Mucosa of stomach (tissue), 1 donor: ENCODE data around the gene ISOC1.

Source experiments
- H3K27me3 ChIP-seq: one replicate; pipeline ENCODE4 v1.7.0; 2013; ENCODE audit warnings: mild to moderate bottlenecking, low read length; ENCODE audit not compliant: control insufficient read depth, insufficient read depth
- H3K36me3 ChIP-seq: one replicate; pipeline ENCODE4 v1.7.0; 2013; ENCODE audit warnings: low read length; ENCODE audit not compliant: control insufficient read depth, insufficient read depth
- H3K4me1 ChIP-seq: one replicate; pipeline ENCODE4 v1.7.0; 2013; ENCODE audit warnings: mild to moderate bottlenecking, low read length; ENCODE audit not compliant: control insufficient read depth, insufficient read depth
- H3K4me3 ChIP-seq: one replicate; pipeline ENCODE4 v1.7.0; 2013; ENCODE audit warnings: low read length
- H3K9ac ChIP-seq: one replicate; pipeline ENCODE4 v1.7.0; 2013; ENCODE audit warnings: mild to moderate bottlenecking, low read length, moderate library complexity
- H3K9me3 ChIP-seq: one replicate; pipeline ENCODE4 v1.7.0; 2013; ENCODE audit warnings: mild to moderate bottlenecking, low read length, moderate library complexity; ENCODE audit not compliant: control insufficient read depth
- donor health status: Pancreatic carcinoma.

ISOC1 gene

DNA sequence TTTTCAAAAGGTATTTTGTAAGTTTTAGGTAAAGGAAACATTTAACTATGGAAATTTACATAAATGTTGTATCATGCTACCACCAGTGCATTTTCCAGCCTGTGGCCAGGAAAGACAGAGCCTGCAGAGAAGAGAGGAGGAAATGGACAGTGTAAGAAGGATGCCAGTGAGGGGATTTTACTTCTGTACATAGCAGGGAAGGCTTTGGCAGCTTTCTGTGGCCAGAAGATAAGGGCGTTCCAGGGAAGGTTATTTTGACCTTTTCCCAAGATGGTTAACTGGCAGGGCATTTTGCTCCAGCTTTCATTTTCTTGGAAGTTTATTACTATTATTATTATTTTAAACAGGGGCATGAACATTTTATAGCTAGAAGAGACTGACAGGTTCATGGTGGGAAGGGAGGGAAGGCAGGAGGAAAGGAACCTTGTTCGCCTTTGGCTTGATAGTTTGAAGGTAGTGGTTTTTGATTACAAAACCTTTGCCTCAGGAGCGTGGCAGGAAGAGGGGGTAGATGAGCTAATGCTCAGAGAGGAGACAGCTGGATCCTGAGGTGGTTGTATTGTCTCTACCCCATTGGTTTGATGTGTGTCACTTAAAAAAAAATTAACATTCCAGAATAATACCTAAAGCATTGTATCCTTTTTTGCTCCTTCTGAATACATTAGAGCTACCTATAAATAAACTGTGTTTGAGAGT lies 4.1 kb downstream of the ISOC1 start:
- Histone ChIP-seq H3K36me3 (no peaks in the 10 kb centered on the region), H3K9me3 (no peaks in the 10 kb centered on the region), H3K27me3 (no peaks in the 10 kb centered on the region), H3K9ac (no peak overlapping the region), H3K4me1 (peaks cover 14% of the 10 kb centered on the region), H3K4me3 (no peak overlapping the region)

GRCh38 chr5:129099184-129099569 lies 4.6 kb downstream of the ISOC1 start:
- H3K27me3 ChIP-seq = no peaks in the 10 kb centered on the region
- no peaks in the 10 kb centered on the region for H3K9me3 ChIP-seq
- H3K36me3 ChIP-seq = no peaks in the 10 kb centered on the region
- H3K4me3 ChIP-seq = no peak overlapping the region
- no peak overlapping the region for H3K9ac ChIP-seq
- peaks cover 14% of the 10 kb centered on the region for H3K4me1 ChIP-seq

- no peaks in the 10 kb centered on the region for H3K9me3 ChIP-seq
- peaks cover 8% of the 10 kb centered on the region for H3K4me1 ChIP-seq
- H3K36me3 ChIP-seq = no peaks in the 10 kb centered on the region
- no peaks in the 10 kb centered on the region for H3K27me3 ChIP-seq
- no peak overlapping the region for H3K4me3 ChIP-seq
- H3K9ac ChIP-seq = no peak overlapping the region
Measured at GRCh38 chr5:129101794-129102193, 7.2 kb downstream of the ISOC1 start.

- Histone ChIP-seq H3K36me3 (no peaks in the 10 kb centered on the region), H3K4me3 (no peak overlapping the region), H3K9ac (no peak overlapping the region), H3K9me3 (no peaks in the 10 kb centered on the region), H3K27me3 (no peaks in the 10 kb centered on the region), H3K4me1 (peaks cover 7% of the 10 kb centered on the region)
Measured at GRCh38 chr5:129103397-129103796, 8.8 kb downstream of the ISOC1 start.

- Histone ChIP-seq H3K9me3 (no peaks in the 10 kb centered on the region), H3K9ac (no peak overlapping the region), H3K27me3 (no peaks in the 10 kb centered on the region), H3K36me3 (no peaks in the 10 kb centered on the region), H3K4me1 (no peaks in the 10 kb centered on the region), H3K4me3 (no peak overlapping the region)
Measured at GRCh38 chr5:129104915-129105455, 10.4 kb downstream of the ISOC1 start.

GRCh38 chr5:129107637-129108036 lies 13.1 kb downstream of the ISOC1 start:
- Histone ChIP-seq H3K27me3 (no peaks in the 10 kb centered on the region), H3K9ac (no peak overlapping the region), H3K4me1 (no peaks in the 10 kb centered on the region), H3K4me3 (no peak overlapping the region), H3K9me3 (no peaks in the 10 kb centered on the region), H3K36me3 (no peaks in the 10 kb centered on the region)

- Histone ChIP-seq H3K9me3 (no peaks in the 10 kb centered on the region), H3K27me3 (no peaks in the 10 kb centered on the region), H3K36me3 (no peaks in the 10 kb centered on the region), H3K4me1 (no peaks in the 10 kb centered on the region), H3K9ac (no peak overlapping the region), H3K4me3 (no peak overlapping the region)
Measured at GRCh38 chr5:129110742-129111141, 16.2 kb downstream of the ISOC1 start.

GRCh38 chr5:129111351-129111750 lies 16.8 kb downstream of the ISOC1 start:
- Histone ChIP-seq H3K27me3 (no peaks in the 10 kb centered on the region), H3K4me3 (no peak overlapping the region), H3K9me3 (no peaks in the 10 kb centered on the region), H3K4me1 (no peaks in the 10 kb centered on the region), H3K9ac (no peak overlapping the region), H3K36me3 (no peaks in the 10 kb centered on the region)

DNA sequence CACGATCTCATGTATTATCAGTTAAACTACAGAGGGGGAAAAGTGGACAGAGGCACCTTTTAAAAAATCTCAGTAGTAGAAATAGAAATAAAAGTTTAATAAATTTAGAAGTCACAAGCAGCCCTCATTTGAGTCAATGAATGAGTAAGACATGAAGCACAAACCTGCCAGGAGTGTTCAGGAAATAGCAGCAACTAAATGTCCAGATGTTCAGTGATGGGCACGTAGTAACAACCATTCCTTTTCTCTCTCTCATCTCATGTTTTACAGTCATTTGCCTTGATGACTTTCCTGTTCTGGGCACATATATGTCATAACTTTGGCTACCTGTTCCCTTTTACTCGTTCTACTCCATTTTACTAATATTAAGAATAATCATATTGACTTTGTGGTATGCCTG lies 17.7 kb downstream of the ISOC1 start:
- Histone ChIP-seq H3K36me3 (no peaks in the 10 kb centered on the region), H3K9ac (no peak overlapping the region), H3K27me3 (no peaks in the 10 kb centered on the region), H3K4me1 (peaks cover 4% of the 10 kb centered on the region), H3K9me3 (no peaks in the 10 kb centered on the region), H3K4me3 (no peak overlapping the region)

DNA sequence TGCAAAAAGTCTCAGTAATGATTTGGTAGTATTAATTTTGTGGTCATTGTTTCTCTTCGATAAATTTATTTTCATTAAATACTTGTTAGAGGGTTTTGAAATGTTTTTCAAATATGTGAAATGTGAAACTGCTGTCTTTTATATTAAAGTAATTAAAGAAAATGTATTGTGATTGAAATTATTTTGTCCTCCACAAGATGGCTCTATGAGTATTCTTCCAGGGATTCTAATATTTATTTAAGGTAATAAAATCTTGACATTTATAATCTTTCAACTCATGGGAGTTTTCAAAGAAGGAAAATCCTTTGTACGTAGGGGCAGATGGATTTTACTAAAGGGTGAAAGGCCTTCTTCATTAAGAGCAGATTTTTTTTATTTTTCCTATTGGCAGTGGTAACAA lies 19.3 kb downstream of the ISOC1 start:
- no peak overlapping the region for H3K4me3 ChIP-seq
- no peaks in the 10 kb centered on the region for H3K9me3 ChIP-seq
- H3K27me3 ChIP-seq = no peaks in the 10 kb centered on the region
- no peak overlapping the region for H3K9ac ChIP-seq
- no peaks in the 10 kb centered on the region for H3K36me3 ChIP-seq
- H3K4me1 ChIP-seq = peaks cover 4% of the 10 kb centered on the region

DNA sequence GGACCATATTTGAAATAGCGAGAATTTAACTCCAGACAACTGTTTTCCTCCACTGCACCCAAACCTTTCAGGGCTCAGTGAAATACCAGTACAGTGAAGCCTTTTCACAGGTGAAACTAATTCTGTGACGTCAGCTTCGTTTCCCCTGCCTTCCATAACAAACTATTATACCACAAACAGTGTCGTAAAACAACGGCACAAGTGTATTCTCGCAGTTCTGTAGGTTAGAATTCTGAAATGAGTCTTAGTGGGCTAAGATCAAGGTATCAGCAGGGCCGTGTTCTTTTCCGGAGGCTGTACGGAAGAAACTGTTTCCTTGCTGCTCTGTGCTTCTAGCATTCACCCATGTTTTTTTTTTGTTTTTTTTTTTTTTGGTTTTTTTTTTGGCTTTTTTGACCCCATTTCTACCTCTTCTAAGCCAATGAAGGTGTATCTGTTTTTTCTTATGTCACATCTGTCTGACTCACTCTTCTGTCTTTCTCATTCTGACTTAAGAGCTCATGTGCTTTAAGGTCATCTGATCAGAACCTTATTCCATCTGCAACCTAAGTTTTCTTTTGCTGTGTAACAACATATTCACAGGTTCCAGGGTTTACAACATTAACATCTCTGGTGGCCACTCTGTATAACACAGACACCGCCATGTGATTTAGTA lies 20.1 kb downstream of the ISOC1 start:
- Histone ChIP-seq H3K27me3 (no peaks in the 10 kb centered on the region), H3K9ac (no peak overlapping the region), H3K4me1 (peaks cover 4% of the 10 kb centered on the region), H3K4me3 (no peak overlapping the region), H3K9me3 (no peaks in the 10 kb centered on the region), H3K36me3 (no peaks in the 10 kb centered on the region)

GRCh38 chr5:129115680-129116079 lies 21.1 kb downstream of the ISOC1 start:
- Histone ChIP-seq H3K4me3 (no peak overlapping the region), H3K9ac (no peak overlapping the region), H3K4me1 (peaks cover 4% of the 10 kb centered on the region), H3K27me3 (no peaks in the 10 kb centered on the region), H3K36me3 (no peaks in the 10 kb centered on the region), H3K9me3 (no peaks in the 10 kb centered on the region)
